ENCODE measurements around the gene STARD10.

The STARD10 gene

GRCh38 chr11:72763823-72764222 is 30.0 kb downstream of the STARD10 start:
- DNase-seq (ENCODE audit: low read depth in 2 of 2) = no peak

GRCh38 chr11:72762641-72763304 is 31.1 kb downstream of the STARD10 start:
- DNase-seq (ENCODE audit: low read depth in 2 of 2) = no peak

- DNase-seq (ENCODE audit: low read depth in 2 of 2) = no peak
These were observed 33.1 kb downstream of the STARD10 start for GRCh38 chr11:72760539-72761405.

- no peak for DNase-seq (ENCODE audit: low read depth in 2 of 2)
These were observed 34.3 kb downstream of the STARD10 start for GRCh38 chr11:72759468-72759985.

GRCh38 chr11:72758690-72759389 is 35.0 kb downstream of the STARD10 start:
- no peak for DNase-seq (ENCODE audit: low read depth in 2 of 2)

- DNase-seq (ENCODE audit: low read depth in 2 of 2) = no peak
These were observed 35.5 kb downstream of the STARD10 start for GRCh38 chr11:72758304-72758689.

GRCh38 chr11:72755713-72756285 is 38.0 kb downstream of the STARD10 start:
- no peak for DNase-seq (ENCODE audit: low read depth in 2 of 2)

- DNase-seq (ENCODE audit: low read depth in 2 of 2) = no peak
These were observed 39.2 kb downstream of the STARD10 start for GRCh38 chr11:72754544-72755155.

GRCh38 chr11:72754149-72754543 is 39.7 kb downstream of the STARD10 start:
- no peak for DNase-seq (ENCODE audit: low read depth in 2 of 2)

GRCh38 chr11:72753341-72754148 is 40.3 kb downstream of the STARD10 start:
- DNase-seq (ENCODE audit: low read depth in 2 of 2) = no peak

- DNase-seq (ENCODE audit: low read depth in 2 of 2) = peak; percentile 64 to 67
These were observed 41.5 kb downstream of the STARD10 start, which contains the start of gene ARAP1 for GRCh38 chr11:72752088-72752914. TSS of gene ARAP1 (minus strand) at chr11:72752408. CDS start at chr11:72727128, 25,280 bp downstream.

- no peak for DNase-seq (ENCODE audit: low read depth in 2 of 2)
These were observed 42.4 kb downstream of the STARD10 start for GRCh38 chr11:72751116-72752087.

- DNase-seq (ENCODE audit: low read depth in 2 of 2) = no peak
These were observed 43.2 kb downstream of the STARD10 start for GRCh38 chr11:72750556-72751115.

GRCh38 chr11:72750086-72750485 is 43.8 kb downstream of the STARD10 start:
- DNase-seq (ENCODE audit: low read depth in 2 of 2) = no peak

- no peak for DNase-seq (ENCODE audit: low read depth in 2 of 2)
These were observed 46.5 kb downstream of the STARD10 start for GRCh38 chr11:72747289-72747855.

GRCh38 chr11:72746821-72747220 is 47.0 kb downstream of the STARD10 start:
- DNase-seq (ENCODE audit: low read depth in 2 of 2) = no peak

GRCh38 chr11:72745925-72746550 is 47.8 kb downstream of the STARD10 start:
- no peak for DNase-seq (ENCODE audit: low read depth in 2 of 2)

All from stimulated activated CD8-positive, alpha-beta memory T cell treated with anti-CD3 and anti-CD28 coated beads, Interleukin-15, amount 100 ng/mL, for 48 hours (primary cell).